GM19438 (cell line): ENCODE results near the gene TAB3.
A peak's percentile ranks its signal among the peaks of the same experiment; 100 is the strongest.

ENCODE experiments used
- ATAC-seq: cut with Tn5 transposase; IDR thresholded peaks from one replicate; pipeline ENCODE4 v1.9.1; 2021; ENCODE audit warnings: low read depth; ENCODE audit not compliant: unreplicated experiment

Gene TAB3, protein sequence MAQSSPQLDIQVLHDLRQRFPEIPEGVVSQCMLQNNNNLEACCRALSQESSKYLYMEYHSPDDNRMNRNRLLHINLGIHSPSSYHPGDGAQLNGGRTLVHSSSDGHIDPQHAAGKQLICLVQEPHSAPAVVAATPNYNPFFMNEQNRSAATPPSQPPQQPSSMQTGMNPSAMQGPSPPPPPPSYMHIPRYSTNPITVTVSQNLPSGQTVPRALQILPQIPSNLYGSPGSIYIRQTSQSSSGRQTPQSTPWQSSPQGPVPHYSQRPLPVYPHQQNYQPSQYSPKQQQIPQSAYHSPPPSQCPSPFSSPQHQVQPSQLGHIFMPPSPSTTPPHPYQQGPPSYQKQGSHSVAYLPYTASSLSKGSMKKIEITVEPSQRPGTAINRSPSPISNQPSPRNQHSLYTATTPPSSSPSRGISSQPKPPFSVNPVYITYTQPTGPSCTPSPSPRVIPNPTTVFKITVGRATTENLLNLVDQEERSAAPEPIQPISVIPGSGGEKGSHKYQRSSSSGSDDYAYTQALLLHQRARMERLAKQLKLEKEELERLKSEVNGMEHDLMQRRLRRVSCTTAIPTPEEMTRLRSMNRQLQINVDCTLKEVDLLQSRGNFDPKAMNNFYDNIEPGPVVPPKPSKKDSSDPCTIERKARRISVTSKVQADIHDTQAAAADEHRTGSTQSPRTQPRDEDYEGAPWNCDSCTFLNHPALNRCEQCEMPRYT

DNA sequence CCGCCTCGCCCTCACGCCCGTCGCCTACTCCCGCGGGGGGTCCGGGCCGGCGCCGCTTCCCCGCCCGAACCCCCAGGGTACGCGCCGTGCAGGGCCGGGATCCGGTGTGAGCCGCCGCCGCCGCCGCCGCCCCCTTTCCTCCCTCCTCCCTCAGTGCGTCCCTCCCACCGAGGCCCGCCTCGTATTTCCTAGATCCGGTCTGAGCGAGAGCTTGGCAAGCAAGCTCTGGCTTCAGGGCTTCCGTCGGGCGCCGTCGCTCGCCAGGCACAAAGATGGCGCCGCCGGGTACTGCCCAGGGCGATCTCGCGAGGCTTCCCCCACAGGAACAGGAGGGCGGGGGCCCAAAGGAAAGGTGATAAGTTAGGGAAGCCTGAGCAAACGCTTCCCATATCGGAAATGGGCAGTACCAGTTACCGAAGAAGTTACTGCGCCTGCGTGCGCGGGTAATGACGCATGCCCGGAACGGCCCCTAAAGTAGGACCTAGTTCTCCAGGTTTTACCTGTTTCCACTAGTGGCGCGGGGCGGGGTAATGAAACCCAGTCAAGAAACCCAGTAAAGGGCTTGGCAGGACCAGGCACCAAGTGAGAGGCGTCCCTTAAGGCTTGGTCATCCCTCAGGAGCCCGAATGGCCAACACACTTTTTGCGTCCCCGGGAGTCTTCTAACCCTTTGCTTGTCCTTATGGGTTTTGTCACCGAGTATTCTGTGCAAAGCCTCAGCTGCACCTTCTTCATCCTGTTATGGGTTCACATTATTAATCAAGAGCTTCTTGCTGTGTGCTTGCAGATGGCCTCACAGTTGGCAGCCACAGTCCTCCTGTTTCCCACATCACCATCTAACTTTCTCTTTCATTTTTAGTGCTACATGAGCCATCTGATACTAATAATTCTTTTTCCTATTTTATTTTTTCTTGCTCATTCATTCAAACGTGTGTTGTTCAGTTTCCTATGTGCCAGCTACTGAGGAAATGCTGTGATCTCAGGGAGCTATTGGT lies at the start of gene TAB3:
TSS of gene TAB3 (minus strand) at position 108 of the 994 bp plus-strand sequence. CDS start 29,666 bp downstream, outside the sequence.
- ATAC-seq, result peak; percentile 91

DNA sequence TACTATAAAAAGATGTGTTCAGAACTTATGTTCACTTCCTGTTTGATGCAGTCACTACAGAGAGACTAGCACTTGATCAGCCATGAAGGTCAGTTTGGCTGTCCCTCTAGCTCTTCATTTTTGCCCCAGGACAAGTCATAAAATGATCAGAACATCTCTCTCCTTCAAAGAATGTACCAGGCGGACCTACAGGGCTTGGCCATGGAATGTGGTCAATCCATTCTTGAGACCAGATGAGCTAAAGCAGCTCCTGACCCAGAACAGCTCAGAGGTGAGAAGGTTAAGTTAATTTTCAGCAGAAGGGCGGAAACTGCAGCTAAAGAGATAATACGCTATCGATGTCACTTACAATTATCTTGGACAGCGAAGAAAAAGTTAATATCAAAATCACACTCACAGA lies 49.2 kb upstream of the TAB3 start:
- no peak for ATAC-seq

DNA sequence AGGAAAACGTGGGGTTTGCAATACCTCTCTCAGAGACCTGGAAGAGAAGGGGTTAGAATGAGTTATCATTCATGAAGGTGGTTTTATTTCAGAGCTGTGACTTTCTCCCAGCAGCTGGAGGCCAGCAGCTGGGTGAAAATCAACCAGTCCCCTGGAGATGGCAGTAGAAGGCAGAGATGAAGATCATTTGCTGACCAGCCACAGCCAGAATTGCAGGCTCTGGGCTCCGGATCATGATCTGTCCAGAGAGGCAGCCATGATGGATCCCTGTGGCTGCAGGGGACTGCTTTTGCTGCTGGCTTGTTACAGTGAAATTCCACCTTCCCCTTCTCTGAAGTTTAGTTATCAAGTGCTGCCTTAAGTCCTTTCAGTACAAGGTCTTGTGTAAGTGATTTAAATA lies 46.9 kb upstream of the TAB3 start:
- ATAC-seq, result no peak

DNA sequence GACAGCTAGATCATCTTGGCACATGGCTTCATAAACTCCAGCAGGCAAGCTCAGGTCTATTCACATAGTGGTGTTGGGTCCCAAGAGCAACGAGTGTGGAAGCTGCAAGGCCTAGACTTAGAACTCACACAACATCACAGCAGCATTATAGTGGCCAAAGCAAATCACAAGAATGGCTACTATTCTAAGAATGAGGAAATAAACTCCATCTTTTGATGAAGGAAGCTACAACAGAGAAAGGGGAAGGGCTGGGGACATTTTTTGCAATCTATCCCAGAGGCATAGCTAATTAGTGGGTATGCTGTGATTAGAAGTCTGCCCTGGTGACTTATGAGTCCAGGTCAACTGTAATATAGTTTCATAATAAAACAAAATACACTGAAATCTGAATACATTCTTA lies 42.9 kb upstream of the TAB3 start:
- ATAC-seq, result no peak

DNA sequence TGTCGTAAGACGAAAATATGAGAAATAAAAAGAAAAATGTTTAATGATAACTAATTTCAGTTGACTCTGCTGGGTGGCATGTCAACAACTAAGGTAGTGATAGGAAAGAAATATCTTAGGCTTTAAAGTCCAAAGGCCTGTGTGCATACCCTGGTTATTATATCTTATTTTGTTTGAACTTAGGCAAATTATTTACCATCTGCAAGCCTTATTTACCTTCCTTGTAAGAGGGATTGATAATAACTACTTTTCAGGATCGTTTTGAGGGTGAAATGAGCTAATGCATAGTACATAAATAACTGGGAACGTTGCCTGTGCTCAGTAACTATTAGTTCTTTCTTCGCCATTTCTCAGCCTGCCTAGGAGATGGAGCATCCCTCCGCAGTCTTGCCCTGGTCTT lies 41.6 kb upstream of the TAB3 start:
- ATAC-seq, result no peak

DNA sequence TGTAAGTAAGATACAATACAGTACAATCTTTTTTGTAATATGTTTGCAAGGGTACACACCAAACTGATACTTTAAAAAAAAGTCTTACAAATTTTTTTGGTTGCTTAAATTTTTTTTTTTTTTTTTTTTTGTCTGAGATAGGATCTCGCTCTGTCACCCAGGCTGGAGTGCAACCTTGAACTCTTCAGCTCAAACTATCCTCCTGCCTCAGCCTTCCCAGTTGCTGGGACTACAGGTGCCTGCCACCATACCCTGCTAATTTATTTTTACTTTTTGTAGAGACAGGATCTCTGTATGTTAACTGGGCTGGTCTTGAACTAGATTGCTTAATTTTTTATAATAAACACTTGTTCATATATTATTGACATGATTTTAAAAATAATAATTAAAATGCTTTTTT lies 41.1 kb upstream of the TAB3 start:
- ATAC-seq, result no peak

DNA sequence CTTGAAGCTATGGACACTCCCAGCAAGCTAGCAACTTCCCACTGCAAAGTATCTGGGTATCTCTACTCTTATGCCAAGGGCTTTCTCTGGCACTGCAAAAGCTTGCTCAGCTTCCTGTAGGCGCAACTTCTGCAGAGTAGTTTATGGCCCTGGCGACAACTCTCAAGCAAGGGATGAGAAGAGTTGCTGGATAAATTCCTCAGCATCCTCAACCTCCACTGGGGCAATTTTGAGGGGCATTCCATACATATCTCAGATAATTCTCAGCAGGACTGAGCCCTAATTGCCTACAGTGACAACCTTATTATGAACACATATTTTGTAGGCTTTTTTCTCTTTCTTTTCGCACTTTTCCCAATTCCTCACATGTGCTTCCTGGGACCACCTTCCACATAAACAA lies 31.2 kb upstream of the TAB3 start:
- no peak for ATAC-seq

DNA sequence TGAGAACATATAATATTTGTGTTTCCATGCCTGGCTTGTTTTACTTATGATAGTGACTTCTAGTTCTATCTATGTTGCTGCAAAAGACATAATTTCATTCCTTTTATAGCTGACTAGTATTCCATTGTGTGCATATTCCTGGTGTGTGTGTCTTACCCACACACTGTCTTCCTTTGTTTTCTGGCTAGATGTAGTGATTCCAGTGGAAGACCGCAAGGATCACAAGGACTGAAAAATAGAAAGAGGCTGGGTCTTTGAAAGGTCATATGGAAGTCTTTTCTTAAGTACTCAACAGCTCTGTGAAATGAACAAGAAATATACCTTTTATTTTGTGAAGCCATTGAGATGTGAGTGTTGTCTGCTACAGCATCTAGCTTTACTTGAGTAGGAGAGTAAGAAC lies 29.4 kb upstream of the TAB3 start:
- no peak for ATAC-seq

DNA sequence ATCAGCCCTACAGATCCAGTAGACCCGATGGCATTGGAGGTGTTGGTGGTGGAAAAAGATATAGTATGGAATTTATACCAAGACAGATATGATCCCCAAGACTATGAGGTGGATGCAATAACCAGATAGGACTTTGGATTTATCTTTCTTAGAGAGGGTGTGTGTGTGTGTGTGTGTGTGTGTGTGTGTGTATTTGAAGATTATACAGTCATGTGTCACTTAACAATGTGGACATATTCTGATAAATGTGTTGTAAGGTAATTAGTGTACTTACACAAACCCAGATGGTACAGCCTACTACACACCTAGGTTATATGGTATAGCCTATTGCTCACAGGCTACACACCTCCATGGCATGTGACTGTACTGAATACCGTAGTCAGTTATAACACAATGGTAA lies 24.4 kb upstream of the TAB3 start:
- ATAC-seq, result no peak

DNA sequence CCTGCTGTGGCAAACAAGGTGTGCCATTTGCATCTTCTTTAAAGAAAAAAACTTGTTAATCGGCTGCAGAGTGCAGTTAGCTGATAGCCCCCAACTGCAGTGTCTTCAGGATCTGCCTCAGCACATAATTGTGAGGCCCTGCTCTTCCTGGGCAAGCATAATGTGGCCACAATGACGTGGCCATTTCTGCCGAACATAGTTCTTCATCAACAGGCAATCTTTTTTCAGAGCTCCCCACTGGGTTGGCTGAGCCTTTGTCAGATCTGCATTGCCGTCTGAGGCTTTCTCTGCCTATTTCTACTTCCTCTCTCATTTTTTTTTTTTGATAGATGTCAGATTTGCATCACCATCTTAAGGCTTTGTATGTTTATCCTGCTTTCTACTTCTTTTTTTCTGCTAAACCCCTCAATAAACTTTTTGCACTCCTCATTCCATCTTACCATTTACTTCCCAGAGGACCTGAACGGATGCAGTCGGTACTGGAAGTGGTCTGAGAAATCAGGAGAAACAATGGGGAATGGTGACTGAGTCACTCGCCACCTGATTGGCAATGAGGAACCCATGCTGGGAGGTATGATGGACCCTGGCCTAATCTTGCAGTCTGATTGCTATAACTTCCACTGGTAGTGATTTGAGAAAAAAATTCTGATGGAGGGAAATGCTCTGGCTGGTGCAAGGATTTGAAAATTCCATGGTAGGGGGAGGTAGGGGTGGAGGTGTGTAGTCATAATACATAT lies 21.2 kb upstream of the TAB3 start:
- ATAC-seq, result no peak

DNA sequence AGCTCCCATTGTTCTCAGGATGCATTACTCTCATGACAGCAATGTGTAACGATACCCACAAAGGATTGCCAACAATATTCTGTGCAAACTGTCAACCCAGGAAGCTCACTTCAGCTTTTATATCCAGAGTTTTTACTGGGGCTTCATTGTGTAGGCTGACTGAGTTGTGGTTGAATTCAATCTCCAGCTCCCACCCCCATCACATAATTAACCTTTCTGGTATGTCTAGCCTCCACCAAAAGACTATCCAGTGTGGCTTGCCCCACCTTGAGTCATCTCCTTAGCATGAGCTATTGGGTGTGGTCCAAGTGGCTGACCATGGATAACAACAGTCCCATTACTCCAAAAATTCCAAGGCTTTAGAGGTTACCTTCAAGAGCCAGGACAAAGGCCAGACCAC lies 17.7 kb upstream of the TAB3 start:
- no peak for ATAC-seq

DNA sequence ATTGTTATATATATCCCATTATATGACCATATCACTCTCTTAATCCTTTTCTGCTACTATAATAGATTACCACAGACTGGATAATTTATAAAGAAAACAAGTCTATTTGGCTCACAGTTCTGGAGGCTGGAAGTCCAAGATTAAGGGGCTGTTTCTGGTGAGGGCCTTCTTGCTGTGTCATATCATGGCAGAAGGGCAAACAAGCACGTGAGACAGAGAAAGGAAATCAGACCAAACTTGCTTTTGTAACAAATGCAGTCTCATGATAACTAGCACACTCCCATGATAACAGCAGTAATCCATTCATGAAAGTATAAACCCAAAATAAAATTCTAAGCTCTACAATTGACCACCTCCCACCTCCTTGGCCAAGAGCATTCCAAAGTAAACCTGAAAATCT lies 16.3 kb upstream of the TAB3 start:
- no peak for ATAC-seq

DNA sequence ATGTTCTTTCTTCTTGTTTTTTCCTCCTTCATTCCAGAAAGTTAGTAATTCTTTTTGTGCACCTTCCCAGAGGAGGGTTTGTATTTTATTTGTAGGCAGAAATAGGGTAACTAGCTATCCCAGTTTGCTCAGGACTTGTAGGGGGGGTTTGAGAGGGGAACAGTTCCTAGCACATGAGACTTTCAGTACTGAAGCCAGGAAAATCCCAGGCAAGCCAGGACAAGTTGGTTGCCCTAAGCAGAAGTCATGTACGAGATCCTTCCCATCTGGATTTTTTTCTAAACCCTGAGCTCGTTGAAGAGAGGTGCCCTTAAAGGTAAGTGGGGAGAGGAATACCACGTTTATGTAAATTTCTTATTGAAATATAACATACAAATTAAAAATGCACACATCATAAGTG lies 15.6 kb upstream of the TAB3 start:
- ATAC-seq, result no peak

DNA sequence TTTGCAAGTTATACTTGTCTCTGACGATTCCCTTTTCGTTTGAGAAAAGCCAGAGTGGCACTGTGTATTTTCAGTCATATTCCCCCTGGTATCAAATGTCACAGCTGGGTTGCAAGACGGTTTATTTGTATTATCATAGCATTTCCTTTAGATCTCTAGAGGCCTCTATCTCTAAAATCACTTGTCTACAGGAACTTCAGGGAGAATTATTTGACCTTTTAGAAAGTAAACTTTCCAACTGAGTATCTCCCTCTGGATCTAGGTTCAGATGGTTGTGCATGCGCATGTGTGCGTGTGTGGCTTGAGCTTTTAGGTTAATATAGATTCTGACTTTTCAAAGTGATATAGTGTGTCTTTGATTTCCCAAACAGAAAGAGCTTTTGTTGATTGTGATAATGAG lies 15.1 kb upstream of the TAB3 start:
- ATAC-seq, result no peak

DNA sequence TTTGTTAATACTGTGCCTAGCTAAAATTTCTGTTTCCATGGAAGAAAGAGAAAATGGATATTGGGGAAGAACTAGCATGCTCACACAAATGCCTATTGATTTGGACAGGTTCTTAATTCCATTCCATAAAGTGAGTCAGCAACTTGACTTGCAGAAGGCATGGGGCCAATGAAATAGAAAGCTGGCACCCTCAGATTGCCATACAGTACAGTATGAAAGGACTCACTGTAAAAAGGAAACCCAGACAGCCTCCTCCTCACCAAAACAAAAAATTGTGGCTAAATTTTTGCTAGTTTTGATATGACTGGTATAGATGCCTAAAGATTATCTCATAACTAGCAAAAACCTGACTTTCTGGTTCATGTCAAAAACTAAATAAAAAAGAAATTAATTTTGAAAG lies 11.2 kb upstream of the TAB3 start:
- ATAC-seq, result no peak

DNA sequence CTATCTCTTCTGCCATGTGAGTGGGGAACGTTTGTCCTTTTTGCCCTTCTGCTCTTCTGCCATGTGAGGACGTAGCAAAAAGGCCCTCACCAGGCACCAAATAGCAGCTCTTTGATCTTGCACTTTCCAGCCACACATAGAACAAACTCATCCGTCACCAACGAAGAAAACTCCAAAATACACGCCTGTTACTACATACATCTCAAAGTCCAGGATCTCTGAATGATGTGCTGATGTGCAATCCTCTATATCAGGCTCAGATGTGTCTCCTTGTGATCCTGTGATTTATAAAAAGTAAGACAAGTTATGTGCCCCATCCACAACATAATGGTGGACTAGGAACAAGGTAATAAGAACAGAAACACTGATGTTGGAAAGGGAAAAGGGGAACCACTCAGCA lies 9.8 kb upstream of the TAB3 start:
- no peak for ATAC-seq

DNA sequence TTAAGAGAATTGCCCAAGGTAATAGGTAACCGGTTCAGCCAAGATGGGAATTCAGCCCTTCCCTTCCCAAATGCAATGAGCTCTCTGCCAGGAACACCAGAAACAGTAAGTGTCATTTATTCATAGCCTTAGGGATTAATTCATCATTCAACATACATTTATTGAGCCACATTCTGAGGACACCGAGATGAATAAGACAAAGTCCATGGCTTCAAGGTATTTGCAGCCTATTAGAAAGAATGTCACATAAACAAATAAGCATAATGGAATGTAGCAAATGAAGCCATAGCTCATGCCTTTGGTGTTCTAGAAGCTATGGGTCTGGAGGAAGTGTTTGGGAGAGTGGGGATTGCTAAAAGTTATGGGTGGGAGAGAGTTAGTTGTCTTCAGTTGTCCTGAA lies 6.3 kb upstream of the TAB3 start:
- ATAC-seq, result no peak

DNA sequence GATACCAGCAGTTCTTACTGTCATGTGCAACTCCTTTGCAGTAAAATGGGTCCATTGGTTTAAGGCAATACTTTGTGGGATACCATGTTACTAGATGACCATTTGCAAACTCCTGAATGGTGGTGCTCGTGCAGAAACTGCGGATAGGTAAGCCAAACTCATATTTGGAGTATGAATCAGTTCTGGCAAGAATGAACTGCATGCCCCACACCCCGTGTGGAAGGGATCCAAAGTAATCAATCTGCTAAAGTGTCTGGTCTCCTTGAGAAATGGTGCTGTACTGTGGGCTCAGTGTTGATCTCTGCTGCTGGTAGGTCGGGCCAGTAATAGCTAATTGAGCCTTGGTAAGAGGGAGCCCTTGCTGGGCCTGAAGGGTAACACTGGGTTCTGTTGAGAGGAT lies 4.2 kb upstream of the TAB3 start:
- ATAC-seq, result no peak

DNA sequence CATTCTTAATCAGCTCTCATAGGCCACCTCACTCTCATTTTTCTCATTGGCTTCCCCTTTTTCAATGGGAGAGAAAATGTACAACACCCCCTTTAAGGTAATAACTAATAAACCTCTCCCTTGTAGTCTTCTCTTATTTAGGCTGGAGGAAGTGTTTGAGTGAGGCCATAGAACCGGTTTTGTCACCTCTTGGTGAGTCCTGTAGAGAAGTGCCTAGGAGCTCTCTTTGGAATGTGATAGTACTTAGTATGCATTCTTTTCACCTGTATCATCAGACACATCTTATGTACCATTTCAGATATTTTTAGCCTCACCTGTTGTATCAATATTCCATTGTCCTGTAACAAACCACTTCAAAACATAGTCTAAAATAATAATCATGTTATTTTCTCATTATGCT lies 3.5 kb upstream of the TAB3 start:
- ATAC-seq, result no peak

DNA sequence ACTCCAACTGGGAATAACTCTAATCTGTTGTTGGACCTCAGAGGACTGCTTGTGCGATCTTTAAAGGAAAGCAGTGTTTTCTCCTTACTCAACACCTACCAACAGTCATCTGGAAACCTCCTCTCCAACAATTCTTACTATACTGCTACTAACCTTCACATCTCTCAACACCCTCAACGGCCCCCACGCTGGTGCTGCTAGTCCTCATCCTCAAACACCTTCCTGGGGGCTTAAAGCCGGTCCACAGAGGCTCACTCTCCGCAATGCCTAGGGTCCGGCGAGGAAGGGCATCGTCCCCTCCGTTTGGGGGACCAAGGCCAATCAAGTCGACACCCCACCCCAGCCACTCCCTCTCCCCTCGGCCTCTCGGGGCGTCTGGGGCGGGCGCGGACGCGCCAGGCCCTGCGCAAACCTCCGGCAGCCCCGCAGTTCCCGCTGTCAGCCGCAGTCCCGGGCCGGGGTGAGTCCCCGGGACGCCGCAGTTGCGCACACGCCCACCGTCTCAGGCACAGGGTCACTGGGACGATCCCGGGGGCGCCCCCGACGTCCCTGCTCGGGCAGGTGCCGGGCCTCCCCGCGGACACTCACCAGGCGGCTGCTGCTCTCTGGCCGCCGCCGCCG lies 418 bp downstream of the TAB3 start:
- peak; percentile 27 for ATAC-seq
